GM13977 (cell line): Measurements from ENCODE around the gene POLD1.

ENCODE experiments used
- DNase-seq: peaks from one replicate; pipeline ENCODE4 v3.0.0; 2012; ENCODE audit warnings: low spot score
- in situ Hi-C: fragments of 300-500 bp; cut with MboI; formaldehyde crosslinking; loops from one replicate; pipeline ENCODE4 v1.12.0; 2022; ENCODE audit warnings: low sequenced_read_pairs, low pct_unique_long_range_greater_than_20kb, mixed read lengths, inconsistent platforms; ENCODE audit not compliant: unreplicated experiment
- TF ChIP-seq, protein P1 (sequence below): IDR thresholded peaks from 2 replicates; pipeline ENCODE4 v1.5.1; 2012; ENCODE audit warnings: mild to moderate bottlenecking, control low read depth; ENCODE audit not compliant: insufficient read depth; ENCODE audit errors: extremely low read depth, missing control alignments

POLD1 gene

DNA sequence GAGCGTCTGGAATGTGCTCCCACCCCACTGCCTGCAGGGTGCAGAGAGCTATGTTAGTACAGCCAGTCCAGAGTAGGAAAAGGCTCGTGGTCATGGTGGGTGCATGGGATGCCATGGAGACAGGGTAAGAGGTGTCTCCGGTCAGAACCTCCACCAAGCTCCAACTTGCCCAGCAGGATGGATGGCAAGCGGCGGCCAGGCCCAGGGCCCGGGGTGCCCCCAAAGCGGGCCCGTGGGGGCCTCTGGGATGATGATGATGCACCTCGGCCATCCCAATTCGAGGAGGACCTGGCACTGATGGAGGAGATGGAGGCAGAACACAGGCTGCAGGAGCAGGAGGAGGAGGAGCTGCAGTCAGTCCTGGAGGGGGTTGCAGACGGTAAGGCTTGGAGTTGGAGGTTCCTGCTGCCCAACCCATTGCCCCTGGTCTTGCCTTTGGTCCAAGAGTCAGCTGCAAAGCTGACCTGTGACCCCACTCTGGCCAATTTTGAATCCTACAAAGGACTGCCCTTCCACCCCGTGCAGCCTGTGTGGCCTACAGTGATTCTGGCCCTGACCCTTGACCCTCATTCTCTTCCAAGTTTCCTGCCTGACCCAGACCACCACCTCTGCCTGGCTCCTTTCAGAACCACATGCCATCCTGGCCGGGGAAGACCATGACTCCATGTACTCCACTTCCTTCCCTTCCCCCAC is 14.7 kb downstream of the POLD1 start:
- in situ Hi-C loops = no loop called here
- TF ChIP-seq, protein P1, sequence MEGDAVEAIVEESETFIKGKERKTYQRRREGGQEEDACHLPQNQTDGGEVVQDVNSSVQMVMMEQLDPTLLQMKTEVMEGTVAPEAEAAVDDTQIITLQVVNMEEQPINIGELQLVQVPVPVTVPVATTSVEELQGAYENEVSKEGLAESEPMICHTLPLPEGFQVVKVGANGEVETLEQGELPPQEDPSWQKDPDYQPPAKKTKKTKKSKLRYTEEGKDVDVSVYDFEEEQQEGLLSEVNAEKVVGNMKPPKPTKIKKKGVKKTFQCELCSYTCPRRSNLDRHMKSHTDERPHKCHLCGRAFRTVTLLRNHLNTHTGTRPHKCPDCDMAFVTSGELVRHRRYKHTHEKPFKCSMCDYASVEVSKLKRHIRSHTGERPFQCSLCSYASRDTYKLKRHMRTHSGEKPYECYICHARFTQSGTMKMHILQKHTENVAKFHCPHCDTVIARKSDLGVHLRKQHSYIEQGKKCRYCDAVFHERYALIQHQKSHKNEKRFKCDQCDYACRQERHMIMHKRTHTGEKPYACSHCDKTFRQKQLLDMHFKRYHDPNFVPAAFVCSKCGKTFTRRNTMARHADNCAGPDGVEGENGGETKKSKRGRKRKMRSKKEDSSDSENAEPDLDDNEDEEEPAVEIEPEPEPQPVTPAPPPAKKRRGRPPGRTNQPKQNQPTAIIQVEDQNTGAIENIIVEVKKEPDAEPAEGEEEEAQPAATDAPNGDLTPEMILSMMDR = no peak
- DNase-seq = no peak

DNA sequence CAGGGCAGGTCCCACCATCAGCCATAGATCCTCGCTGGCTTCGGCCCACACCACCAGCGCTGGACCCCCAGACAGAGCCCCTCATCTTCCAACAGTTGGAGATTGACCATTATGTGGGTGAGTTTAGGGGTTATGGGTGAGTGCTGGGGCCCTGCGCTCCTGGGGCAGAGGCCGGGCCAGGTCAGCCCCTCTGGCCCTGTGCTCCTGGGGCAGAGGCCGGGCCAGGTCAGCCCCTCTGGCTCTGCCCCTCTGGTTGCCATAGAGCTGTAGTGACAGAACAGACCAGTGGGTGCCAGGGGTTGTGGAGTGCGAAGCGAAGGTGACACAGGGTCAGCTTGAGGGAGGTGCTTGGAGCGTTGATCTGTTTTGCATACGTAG is 15.2 kb downstream of the POLD1 start:
- no peak for DNase-seq
- TF ChIP-seq, protein P1 = no peak
- in situ Hi-C loops = no loop called here

DNA sequence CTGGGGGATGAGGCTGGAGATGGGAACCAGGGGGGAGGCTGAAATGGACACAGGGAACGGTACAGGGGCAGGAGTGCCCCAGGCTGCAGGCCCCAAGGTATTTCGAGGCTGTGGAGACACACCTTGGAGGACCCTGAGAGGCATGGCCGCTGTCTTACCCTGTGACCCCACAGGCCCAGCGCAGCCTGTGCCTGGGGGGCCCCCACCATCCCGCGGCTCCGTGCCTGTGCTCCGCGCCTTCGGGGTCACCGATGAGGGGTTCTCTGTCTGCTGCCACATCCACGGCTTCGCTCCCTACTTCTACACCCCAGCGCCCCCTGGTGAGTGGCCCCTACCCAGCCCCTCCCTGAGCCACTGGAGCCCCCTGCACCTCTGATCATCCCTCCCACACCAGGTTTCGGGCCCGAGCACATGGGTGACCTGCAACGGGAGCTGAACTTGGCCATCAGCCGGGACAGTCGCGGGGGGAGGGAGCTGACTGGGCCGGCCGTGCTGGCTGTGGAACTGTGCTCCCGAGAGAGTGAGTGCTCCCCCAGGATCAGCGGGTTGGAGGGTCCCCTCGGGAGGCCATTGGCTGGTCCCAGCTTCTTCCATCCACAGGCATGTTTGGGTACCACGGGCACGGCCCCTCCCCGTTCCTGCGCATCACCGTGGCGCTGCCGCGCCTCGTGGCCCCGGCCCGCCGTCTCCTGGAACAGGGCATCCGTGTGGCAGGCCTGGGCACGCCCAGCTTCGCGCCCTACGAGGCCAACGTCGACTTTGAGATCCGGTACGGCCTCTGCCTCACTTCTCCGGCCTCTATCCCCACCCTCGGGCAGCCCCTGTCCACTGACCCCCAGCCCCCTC is 17.7 kb downstream of the POLD1 start:
- no peak for DNase-seq
- TF ChIP-seq, protein P1 = no peak
- in situ Hi-C loops = no loop called here

DNA sequence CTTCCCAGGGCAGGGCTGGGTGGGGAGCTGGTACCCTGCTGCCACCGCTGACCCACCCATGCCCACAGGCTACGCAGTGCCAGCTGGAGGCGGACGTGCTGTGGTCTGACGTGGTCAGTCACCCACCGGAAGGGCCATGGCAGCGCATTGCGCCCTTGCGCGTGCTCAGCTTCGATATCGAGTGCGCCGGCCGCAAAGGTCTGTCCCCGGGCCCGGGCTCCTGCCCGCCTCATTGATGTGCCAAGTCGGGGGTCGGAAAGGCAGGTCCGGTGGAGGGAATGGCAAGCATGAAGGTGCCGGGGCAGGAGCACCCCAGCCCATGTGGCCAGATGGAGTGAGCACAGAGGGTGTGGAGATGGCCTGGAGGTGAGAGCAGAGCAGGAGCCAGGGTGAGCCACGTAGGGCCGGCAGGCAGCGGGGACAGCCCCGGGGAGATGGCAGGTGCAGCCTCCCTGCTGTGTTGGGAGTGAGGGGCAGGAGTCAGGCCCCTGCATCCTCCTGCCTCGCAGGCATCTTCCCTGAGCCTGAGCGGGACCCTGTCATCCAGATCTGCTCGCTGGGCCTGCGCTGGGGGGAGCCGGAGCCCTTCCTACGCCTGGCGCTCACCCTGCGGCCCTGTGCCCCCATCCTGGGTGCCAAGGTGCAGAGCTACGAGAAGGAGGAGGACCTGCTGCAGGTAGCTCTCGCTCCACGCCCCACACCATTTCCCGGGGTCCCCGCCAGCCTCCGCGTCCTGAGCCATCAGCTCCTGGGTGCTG is 18.6 kb downstream of the POLD1 start:
- in situ Hi-C loops = no loop called here
- TF ChIP-seq, protein P1 = no peak
- DNase-seq = no peak

DNA sequence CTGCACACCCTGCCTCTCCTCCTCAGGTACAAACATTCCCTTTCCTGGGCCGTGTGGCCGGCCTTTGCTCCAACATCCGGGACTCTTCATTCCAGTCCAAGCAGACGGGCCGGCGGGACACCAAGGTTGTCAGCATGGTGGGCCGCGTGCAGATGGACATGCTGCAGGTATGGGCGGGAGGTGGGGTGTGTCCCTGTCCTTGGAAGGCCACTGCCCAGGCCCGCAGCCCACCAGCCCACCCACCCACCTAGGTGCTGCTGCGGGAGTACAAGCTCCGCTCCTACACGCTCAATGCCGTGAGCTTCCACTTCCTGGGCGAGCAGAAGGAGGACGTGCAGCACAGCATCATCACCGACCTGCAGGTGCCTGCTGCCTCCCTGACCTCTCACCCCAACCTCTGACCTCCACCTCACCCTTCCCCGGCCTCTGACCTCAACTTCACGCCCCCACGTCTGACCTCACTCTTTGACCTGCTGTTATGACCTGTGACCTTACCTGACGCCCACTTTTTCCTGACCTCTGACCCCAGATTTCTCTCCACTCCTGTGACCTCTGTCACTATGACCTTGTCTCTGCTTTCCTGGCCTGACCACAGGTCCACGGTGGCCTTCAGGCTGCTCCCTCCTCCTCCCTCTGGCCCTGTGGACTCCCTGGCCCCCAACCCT is 22.1 kb downstream of the POLD1 start:
- in situ Hi-C loops = no loop called here
- TF ChIP-seq, protein P1 = no peak
- no peak for DNase-seq

DNA sequence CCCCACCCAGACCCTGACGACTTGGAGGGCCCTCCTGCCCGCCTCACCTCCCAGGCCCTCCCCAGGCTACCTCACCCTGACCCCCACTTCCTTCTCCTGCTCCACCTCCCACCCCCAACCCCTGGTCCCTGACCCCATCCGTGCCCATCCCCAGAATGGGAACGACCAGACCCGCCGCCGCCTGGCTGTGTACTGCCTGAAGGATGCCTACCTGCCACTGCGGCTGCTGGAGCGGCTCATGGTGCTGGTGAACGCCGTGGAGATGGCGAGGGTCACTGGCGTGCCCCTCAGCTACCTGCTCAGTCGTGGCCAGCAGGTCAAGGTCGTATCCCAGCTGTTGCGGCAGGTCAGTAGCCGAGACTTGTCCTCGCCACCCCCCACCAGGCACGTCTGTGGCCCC is 22.7 kb downstream of the POLD1 start:
- TF ChIP-seq, protein P1 = no peak
- in situ Hi-C loops = no loop called here
- DNase-seq = no peak
